MM.1S (cell line): ENCODE measurements around the gene CETN1.

Source experiments
- DNase-seq: peaks from one replicate; pipeline ENCODE4 v3.0.0-alpha.2; 2015
- H2AFZ ChIP-seq: fragments of 300-600 bp; sonication (generic); 2 replicates; pipeline ENCODE4 v1.6.0; 2016; ENCODE audit warnings: antibody characterized with exemption, low read length
- H3F3A ChIP-seq: fragments of 300-600 bp; sonication (generic); 2 replicates; pipeline ENCODE4 v1.6.1; 2016; ENCODE audit warnings: mild to moderate bottlenecking, antibody characterized with exemption, low read length, moderate library complexity, mixed read lengths; ENCODE audit not compliant: insufficient read depth
- H3K27ac ChIP-seq: fragments of 300-600 bp; sonication (generic); 2 replicates; pipeline ENCODE4 v1.5.1; 2016; ENCODE audit warnings: mild to moderate bottlenecking, low read length
- H3K27me3 ChIP-seq: fragments of 300-600 bp; sonication (generic); replicated peaks from 2 replicates; pipeline ENCODE4 v1.6.0; 2016; ENCODE audit warnings: low read length; ENCODE audit not compliant: insufficient read depth
- H3K36me3 ChIP-seq: fragments of 300-600 bp; sonication (generic); replicated peaks from 2 replicates; pipeline ENCODE4 v1.6.1; 2016; ENCODE audit warnings: mild to moderate bottlenecking, low read length, mixed read lengths; ENCODE audit not compliant: insufficient read depth
- H3K4me1 ChIP-seq: fragments of 300-600 bp; sonication (generic); 2 replicates; pipeline ENCODE4 v1.6.1; 2016; ENCODE audit warnings: low read length, mixed read lengths
- H3K4me2 ChIP-seq: fragments of 300-600 bp; sonication (generic); 2 replicates; pipeline ENCODE4 v1.6.0; 2016; ENCODE audit warnings: low read depth, low read length
- H3K4me3 ChIP-seq: fragments of 300-600 bp; sonication (generic); 2 replicates; pipeline ENCODE4 v1.5.1; 2016; ENCODE audit warnings: low read length, mixed read lengths
- H3K79me2 ChIP-seq: fragments of 300-600 bp; sonication (generic); 2 replicates; pipeline ENCODE4 v1.6.1; 2016; ENCODE audit warnings: mixed run types, low read length, mixed read lengths
- H3K9ac ChIP-seq: fragments of 300-600 bp; sonication (generic); 2 replicates; pipeline ENCODE4 v1.6.1; 2016; ENCODE audit warnings: low read length, mixed read lengths
- H3K9me2 ChIP-seq: fragments of 300-600 bp; sonication (generic); replicated peaks from 2 replicates; pipeline ENCODE4 v1.6.1; 2016; ENCODE audit warnings: mild to moderate bottlenecking, low read length, mixed read lengths; ENCODE audit not compliant: insufficient read depth
- H3K9me3 ChIP-seq: fragments of 300-600 bp; sonication (generic); replicated peaks from 2 replicates; pipeline ENCODE4 v1.6.1; 2016; ENCODE audit warnings: mild to moderate bottlenecking, low read length, mixed read lengths; ENCODE audit not compliant: insufficient read depth
- H4K20me1 ChIP-seq: fragments of 300-600 bp; sonication (generic); 2 replicates; pipeline ENCODE4 v1.6.1; 2016; ENCODE audit warnings: mild to moderate bottlenecking, low read length, moderate library complexity, mixed read lengths; ENCODE audit not compliant: insufficient read depth
- EZH2 ChIP-seq: fragments of 300-600 bp; sonication (generic); optimal IDR thresholded peaks from 2 replicates; pipeline ENCODE3; 2017; ENCODE audit warnings: low read depth, mild to moderate bottlenecking, antibody characterized with exemption, low read length, mixed read lengths
- EZH2phosphoT487 ChIP-seq: fragments of 300-600 bp; sonication (generic); IDR thresholded peaks from 2 replicates; pipeline ENCODE4 v1.6.1; 2018; ENCODE audit warnings: antibody characterized with exemption, low read length
- TF ChIP-seq, protein P1 (sequence below): fragments of 300-600 bp; sonication (generic); IDR thresholded peaks from 2 replicates; pipeline ENCODE4 v1.5.1; 2016; ENCODE audit warnings: antibody characterized with exemption, low read length, mixed read lengths

CETN1 gene

DNA sequence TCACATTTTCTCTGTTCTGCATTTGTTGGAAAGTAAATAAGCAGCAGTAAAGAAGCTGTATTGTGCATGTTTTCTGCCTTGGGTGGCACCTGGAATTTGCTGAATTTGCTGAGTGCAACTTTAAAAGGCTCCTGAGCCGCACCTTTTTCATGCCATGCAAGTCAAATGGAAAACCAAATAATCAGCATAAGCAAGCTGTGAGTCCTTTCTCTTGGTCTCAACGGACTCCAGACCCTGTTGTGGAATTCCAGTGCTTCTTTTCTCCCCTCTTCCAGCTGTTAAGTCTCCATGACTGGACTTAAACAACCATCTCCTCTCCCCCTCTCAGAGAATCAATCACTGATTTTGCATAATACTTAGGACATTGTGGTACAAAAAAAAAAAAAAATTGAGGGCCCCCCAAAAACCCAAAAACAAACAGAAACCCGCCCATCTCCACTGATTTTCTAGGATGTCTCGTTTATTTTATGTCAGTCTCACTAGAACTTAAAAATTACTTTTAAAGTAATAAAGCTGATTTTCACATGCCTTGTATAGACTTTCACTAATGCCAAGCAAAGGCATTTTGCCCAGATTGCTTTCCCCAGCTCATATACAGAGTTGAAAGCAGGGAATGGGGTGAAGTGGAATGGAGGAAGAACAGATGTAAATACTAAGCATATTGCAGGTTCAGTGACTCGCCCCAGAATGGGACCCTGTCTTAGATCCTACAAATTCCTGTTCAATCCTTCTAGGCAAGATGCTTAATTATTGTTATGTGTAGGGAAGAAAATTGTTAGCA, 5.1 kb upstream of the CETN1 start:
- Histone ChIP-seq H3K4me1 (no peaks in the 10 kb centered on the region), H3K4me2 (no peak overlapping the region), H2AFZ (no peak overlapping the region), H3K4me3 (no peak overlapping the region), H3K79me2 (no peaks in the 10 kb centered on the region), H3F3A (no peaks in the 10 kb centered on the region), H3K27ac (no peak overlapping the region), H3K9me2 (no peaks in the 10 kb centered on the region), H3K9ac (no peak overlapping the region), H3K9me3 (no peaks in the 10 kb centered on the region), H3K27me3 (no peaks in the 10 kb centered on the region), H4K20me1 (no peaks in the 10 kb centered on the region), H3K36me3 (no peaks in the 10 kb centered on the region)
- DNase-seq = no peak
- TF ChIP-seq, protein P1, sequence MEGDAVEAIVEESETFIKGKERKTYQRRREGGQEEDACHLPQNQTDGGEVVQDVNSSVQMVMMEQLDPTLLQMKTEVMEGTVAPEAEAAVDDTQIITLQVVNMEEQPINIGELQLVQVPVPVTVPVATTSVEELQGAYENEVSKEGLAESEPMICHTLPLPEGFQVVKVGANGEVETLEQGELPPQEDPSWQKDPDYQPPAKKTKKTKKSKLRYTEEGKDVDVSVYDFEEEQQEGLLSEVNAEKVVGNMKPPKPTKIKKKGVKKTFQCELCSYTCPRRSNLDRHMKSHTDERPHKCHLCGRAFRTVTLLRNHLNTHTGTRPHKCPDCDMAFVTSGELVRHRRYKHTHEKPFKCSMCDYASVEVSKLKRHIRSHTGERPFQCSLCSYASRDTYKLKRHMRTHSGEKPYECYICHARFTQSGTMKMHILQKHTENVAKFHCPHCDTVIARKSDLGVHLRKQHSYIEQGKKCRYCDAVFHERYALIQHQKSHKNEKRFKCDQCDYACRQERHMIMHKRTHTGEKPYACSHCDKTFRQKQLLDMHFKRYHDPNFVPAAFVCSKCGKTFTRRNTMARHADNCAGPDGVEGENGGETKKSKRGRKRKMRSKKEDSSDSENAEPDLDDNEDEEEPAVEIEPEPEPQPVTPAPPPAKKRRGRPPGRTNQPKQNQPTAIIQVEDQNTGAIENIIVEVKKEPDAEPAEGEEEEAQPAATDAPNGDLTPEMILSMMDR = no peak
- TF ChIP-seq EZH2 (no peak), EZH2phosphoT487 (no peak)

DNA sequence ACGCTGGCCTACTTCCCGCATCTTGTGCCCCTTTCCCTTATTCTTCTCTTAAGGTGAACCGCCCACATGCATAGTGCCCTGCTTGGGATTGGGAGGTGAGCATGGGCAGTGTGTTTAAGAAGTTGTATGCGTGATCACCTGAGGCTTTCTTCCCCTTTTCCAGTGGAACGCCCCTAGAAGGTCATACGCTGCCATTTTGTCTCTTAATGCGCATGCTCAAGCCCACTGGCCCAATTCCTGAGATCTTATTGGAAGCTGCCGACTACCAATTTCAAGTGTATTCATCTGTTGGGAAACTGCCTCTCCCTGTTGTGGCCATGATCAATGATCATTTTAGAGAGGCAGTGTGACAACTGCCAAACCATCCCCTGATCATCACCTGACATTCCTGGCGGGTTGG, 3.3 kb upstream of the CETN1 start:
- Histone ChIP-seq H3K79me2 (no peaks in the 10 kb centered on the region), H3K27me3 (no peaks in the 10 kb centered on the region), H3K9me2 (no peaks in the 10 kb centered on the region), H3K4me1 (no peaks in the 10 kb centered on the region), H3K36me3 (no peaks in the 10 kb centered on the region), H2AFZ (no peak overlapping the region), H3K4me2 (no peak overlapping the region), H4K20me1 (no peaks in the 10 kb centered on the region), H3K4me3 (no peak overlapping the region), H3K9me3 (no peaks in the 10 kb centered on the region), H3F3A (no peaks in the 10 kb centered on the region), H3K9ac (no peak overlapping the region), H3K27ac (no peak overlapping the region)
- TF ChIP-seq EZH2phosphoT487 (no peak), EZH2 (no peak)
- TF ChIP-seq, protein P1 = no peak
- DNase-seq = no peak

DNA sequence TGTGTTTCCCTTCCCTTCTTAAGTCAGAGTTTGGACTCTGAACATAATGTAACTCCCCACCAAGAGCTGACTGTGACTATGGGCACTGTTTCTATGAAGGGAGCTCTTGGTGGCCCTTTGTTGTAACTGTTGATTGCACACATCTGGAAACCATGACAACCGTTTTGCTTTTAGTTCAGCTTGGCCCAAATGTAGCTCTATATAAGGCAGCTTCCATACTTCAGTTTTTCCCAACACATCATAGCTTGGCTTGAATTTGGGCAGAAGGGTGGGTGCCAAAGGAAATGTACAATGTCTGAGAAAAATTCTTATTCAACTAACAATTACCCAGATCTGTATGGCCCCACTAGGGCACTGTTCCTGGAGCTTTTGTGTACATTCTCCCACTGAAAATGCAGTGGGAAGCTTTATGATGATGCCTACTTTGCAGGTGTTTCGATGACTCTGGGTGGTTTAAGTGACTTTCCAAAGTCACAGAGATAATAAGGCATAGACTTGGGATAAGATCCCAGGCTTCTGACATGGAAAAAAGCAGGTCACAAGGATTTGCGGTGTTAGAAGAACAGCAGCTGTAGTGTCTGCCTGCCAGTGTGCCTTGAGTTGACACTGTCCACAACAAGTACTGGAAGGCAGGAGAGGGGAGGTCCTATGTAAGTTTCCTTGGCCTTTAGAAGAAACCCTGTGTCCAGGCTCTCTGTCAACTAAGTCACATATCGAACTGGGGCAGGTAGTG, 2.4 kb upstream of the CETN1 start:
- no peak overlapping the region for H3K27ac ChIP-seq
- no peaks in the 10 kb centered on the region for H3K27me3 ChIP-seq
- no peaks in the 10 kb centered on the region for H3K9me3 ChIP-seq
- no peak overlapping the region for H3K4me3 ChIP-seq
- no peaks in the 10 kb centered on the region for H3K4me1 ChIP-seq
- no peak overlapping the region for H3K9ac ChIP-seq
- no peaks in the 10 kb centered on the region for H3K79me2 ChIP-seq
- no peak overlapping the region for H3K4me2 ChIP-seq
- no peaks in the 10 kb centered on the region for H4K20me1 ChIP-seq
- no peak for DNase-seq
- TF ChIP-seq, protein P1 = no peak
- TF ChIP-seq EZH2 = no peak
- no peak for TF ChIP-seq EZH2phosphoT487
- no peak overlapping the region for H2AFZ ChIP-seq
- H3K9me2 ChIP-seq = no peaks in the 10 kb centered on the region
- H3F3A ChIP-seq = no peaks in the 10 kb centered on the region
- no peaks in the 10 kb centered on the region for H3K36me3 ChIP-seq
